Neural cell (in vitro differentiated cells): ENCODE data around the gene TMEM86A. TPM values are rescaled to one million over a fixed set of nuclear protein-coding genes. Genes with fewer than 3 reads are reported as not detected.
"Not testable (repeated sequence)": the region's sequence is repeated elsewhere in the genome, so short reads cannot be mapped to it uniquely, and the experiment has no call there.

ENCODE experiments used
- H2AFZ ChIP-seq: fragments of 200-600, 300-800 bp; sonication (generic), shearing (Covaris generic); 2 replicates; pipeline ENCODE4 v1.6.0; 2014; ENCODE audit warnings: low read depth, mild to moderate bottlenecking, antibody characterized with exemption, low read length, moderate library complexity
- H3F3A ChIP-seq: fragments of 200-600 bp; shearing (Covaris generic); 2 replicates; pipeline ENCODE4 v1.6.1; 2016; ENCODE audit warnings: mild to moderate bottlenecking, moderate library complexity, mixed read lengths, antibody characterized with exemption, low read length; ENCODE audit not compliant: insufficient read depth, poor library complexity, severe bottlenecking
- H3K27ac ChIP-seq: fragments of 200-600, 300-800 bp; sonication (generic), shearing (Covaris generic); 2 replicates; pipeline ENCODE4 v1.5.1; 2014; ENCODE audit warnings: mild to moderate bottlenecking, low read length, moderate library complexity
- H3K27me3 ChIP-seq: fragments of 300-800, 200-600 bp; sonication (generic), shearing (Covaris generic); 2 replicates; pipeline ENCODE4 v1.6.0; 2014; ENCODE audit warnings: mild to moderate bottlenecking, low read depth, low read length, moderate library complexity; ENCODE audit not compliant: insufficient read depth
- H3K36me3 ChIP-seq: fragments of 300-800, 200-600 bp; sonication (generic), shearing (Covaris generic); 2 replicates; pipeline ENCODE4 v1.5.1; 2014; ENCODE audit warnings: mild to moderate bottlenecking, antibody characterized with exemption, low read length, moderate library complexity; ENCODE audit not compliant: insufficient read depth
- H3K4me2 ChIP-seq: fragments of 300-800, 200-600 bp; sonication (generic), shearing (Covaris generic); 2 replicates; pipeline ENCODE4 v1.6.0; 2014; ENCODE audit warnings: mild to moderate bottlenecking, low read length
- H3K4me3 ChIP-seq: fragments of 300-800, 200-600 bp; sonication (generic), shearing (Covaris generic); 2 replicates; pipeline ENCODE4 v1.5.1; 2014; ENCODE audit warnings: mild to moderate bottlenecking, low read length, moderate library complexity
- H3K79me2 ChIP-seq: fragments of 200-600 bp; shearing (Covaris generic); replicated peaks from 2 replicates; pipeline ENCODE4 v1.6.0; 2014; ENCODE audit warnings: mild to moderate bottlenecking, low read length, moderate library complexity; ENCODE audit not compliant: insufficient read depth
- H3K9ac ChIP-seq: fragments of 300-800, 200-600 bp; sonication (generic), shearing (Covaris generic); 2 replicates; pipeline ENCODE4 v1.6.1; 2016; ENCODE audit warnings: mild to moderate bottlenecking, low read length, mixed read lengths
- H3K9me2 ChIP-seq: fragments of 200-600 bp; shearing (Covaris generic); 2 replicates; pipeline ENCODE4 v1.6.1; 2016; ENCODE audit warnings: mild to moderate bottlenecking, low read length, mixed read lengths; ENCODE audit not compliant: insufficient read depth
- H3K9me3 ChIP-seq: fragments of 200-600, 300-800 bp; sonication (generic), shearing (Covaris generic); 2 replicates; pipeline ENCODE4 v1.6.1; 2016; ENCODE audit warnings: mild to moderate bottlenecking, mixed run types, low read length, moderate library complexity, mixed read lengths
- H4K20me1 ChIP-seq: fragments of 200-600 bp; shearing (Covaris generic); 2 replicates; pipeline ENCODE4 v1.6.1; 2016; ENCODE audit warnings: mild to moderate bottlenecking, mixed run types; ENCODE audit not compliant: insufficient read depth
- EP300 ChIP-seq: fragments of 450-650 bp; conservative IDR thresholded peaks from 2 replicates; pipeline ENCODE4 v1.6.1; 2014; ENCODE audit warnings: antibody characterized with exemption, mild to moderate bottlenecking, moderate library complexity; ENCODE audit not compliant: poor library complexity, severe bottlenecking
- EZH2 ChIP-seq: fragments of 200-600, 300-800 bp; shearing (Covaris generic), sonication (generic); IDR thresholded peaks from 2 replicates; pipeline ENCODE4 v1.6.1; 2014; ENCODE audit warnings: antibody characterized with exemption, low read length, borderline replicate concordance, mild to moderate bottlenecking; ENCODE audit not compliant: insufficient read depth, poor library complexity, severe bottlenecking
- MXI1 ChIP-seq: fragments of 450-650 bp; conservative IDR thresholded peaks from 2 replicates; pipeline ENCODE4 v1.6.1; 2014; ENCODE audit warnings: antibody characterized with exemption, mild to moderate bottlenecking; ENCODE audit not compliant: poor library complexity, severe bottlenecking
- POLR2AphosphoS5 ChIP-seq: IDR thresholded peaks from 2 replicates; pipeline ENCODE4 v1.6.1; 2012
- RAD21 ChIP-seq: fragments of 450-650 bp; conservative IDR thresholded peaks from 2 replicates; pipeline ENCODE4 v1.6.1; 2014; ENCODE audit warnings: antibody characterized with exemption, mild to moderate bottlenecking, moderate library complexity
- SMC3 ChIP-seq: fragments of 450-650 bp; conservative IDR thresholded peaks from 2 replicates; pipeline ENCODE4 v1.6.1; 2014; ENCODE audit warnings: antibody characterized with exemption, mild to moderate bottlenecking, moderate library complexity; ENCODE audit not compliant: poor library complexity
- TAF1 ChIP-seq: IDR thresholded peaks from 2 replicates; pipeline ENCODE4 v1.6.1; 2012; ENCODE audit warnings: low read depth
- polyA plus RNA-seq: library from polyadenylated mRNA; depleted of rRNA; stranded (reverse); fragments of >200 nt; gene quantifications from 2 replicates; pipeline ENCODE4 v1.2.3, GENCODE V29; 2014
- TF ChIP-seq, protein P1 (sequence below): fragments of 450-650 bp; IDR thresholded peaks from 2 replicates; pipeline ENCODE4 v1.5.1; 2014; ENCODE audit warnings: antibody characterized with exemption, mild to moderate bottlenecking, moderate library complexity; ENCODE audit not compliant: poor library complexity, severe bottlenecking
- TF ChIP-seq, protein P2 (sequence below): IDR thresholded peaks from 2 replicates; pipeline ENCODE4 v1.6.1; 2012; ENCODE audit warnings: borderline replicate concordance

Gene TMEM86A
- polyA plus RNA-seq, 1 donor from 2014 or later, result 3.3 TPM

- no peaks in the 10 kb centered on the region for H3K36me3 ChIP-seq
- H3F3A ChIP-seq, result no peaks in the 10 kb centered on the region
These were observed 21.0 kb upstream of the TMEM86A start for GRCh38 chr11:18677560-18677959.

DNA sequence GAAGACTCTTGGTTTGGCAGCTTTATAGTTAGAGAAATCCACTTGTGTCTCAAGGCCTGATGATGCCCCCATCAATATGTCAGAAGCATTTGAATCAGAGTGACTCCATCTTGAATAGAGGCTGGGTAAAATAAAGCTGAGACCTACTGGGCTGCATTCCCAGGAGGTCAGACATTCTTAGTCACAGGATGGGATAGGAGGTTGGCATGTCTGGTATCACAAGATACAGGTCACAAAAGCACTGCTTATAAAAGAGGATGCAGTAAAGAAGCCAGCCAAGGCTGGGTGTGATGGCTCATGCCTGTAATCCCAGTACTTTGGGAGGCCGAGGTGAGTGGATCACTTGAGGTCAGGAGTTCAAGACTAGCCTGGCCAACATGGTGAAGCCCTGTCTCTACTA lies 16.6 kb upstream of the TMEM86A start:
- not testable (repeated sequence) for H4K20me1 ChIP-seq, H3K36me3 ChIP-seq, H3K4me2 ChIP-seq, H3K9ac ChIP-seq, H3K9me2 ChIP-seq, H3F3A ChIP-seq, H3K27ac ChIP-seq, H3K79me2 ChIP-seq, H3K9me3 ChIP-seq, H3K27me3 ChIP-seq, H2AFZ ChIP-seq, H3K4me3 ChIP-seq

More at GRCh38 chr11:18677560-18677959, 21.0 kb upstream of the TMEM86A start:
- no peak overlapping the region for H3K27ac ChIP-seq
- H2AFZ ChIP-seq, result no peak overlapping the region
- no peak overlapping the region for H3K9ac ChIP-seq
- H3K27me3 ChIP-seq, result no peaks in the 10 kb centered on the region
- no peaks in the 10 kb centered on the region for H3K9me3 ChIP-seq
- TF ChIP-seq RAD21, result no peak
- TF ChIP-seq, protein P1, sequence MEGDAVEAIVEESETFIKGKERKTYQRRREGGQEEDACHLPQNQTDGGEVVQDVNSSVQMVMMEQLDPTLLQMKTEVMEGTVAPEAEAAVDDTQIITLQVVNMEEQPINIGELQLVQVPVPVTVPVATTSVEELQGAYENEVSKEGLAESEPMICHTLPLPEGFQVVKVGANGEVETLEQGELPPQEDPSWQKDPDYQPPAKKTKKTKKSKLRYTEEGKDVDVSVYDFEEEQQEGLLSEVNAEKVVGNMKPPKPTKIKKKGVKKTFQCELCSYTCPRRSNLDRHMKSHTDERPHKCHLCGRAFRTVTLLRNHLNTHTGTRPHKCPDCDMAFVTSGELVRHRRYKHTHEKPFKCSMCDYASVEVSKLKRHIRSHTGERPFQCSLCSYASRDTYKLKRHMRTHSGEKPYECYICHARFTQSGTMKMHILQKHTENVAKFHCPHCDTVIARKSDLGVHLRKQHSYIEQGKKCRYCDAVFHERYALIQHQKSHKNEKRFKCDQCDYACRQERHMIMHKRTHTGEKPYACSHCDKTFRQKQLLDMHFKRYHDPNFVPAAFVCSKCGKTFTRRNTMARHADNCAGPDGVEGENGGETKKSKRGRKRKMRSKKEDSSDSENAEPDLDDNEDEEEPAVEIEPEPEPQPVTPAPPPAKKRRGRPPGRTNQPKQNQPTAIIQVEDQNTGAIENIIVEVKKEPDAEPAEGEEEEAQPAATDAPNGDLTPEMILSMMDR, result no peak
- no peak for TF ChIP-seq EZH2
- no peak for TF ChIP-seq TAF1
- no peak for TF ChIP-seq POLR2AphosphoS5
- TF ChIP-seq EP300, result no peak
- TF ChIP-seq, protein P2, sequence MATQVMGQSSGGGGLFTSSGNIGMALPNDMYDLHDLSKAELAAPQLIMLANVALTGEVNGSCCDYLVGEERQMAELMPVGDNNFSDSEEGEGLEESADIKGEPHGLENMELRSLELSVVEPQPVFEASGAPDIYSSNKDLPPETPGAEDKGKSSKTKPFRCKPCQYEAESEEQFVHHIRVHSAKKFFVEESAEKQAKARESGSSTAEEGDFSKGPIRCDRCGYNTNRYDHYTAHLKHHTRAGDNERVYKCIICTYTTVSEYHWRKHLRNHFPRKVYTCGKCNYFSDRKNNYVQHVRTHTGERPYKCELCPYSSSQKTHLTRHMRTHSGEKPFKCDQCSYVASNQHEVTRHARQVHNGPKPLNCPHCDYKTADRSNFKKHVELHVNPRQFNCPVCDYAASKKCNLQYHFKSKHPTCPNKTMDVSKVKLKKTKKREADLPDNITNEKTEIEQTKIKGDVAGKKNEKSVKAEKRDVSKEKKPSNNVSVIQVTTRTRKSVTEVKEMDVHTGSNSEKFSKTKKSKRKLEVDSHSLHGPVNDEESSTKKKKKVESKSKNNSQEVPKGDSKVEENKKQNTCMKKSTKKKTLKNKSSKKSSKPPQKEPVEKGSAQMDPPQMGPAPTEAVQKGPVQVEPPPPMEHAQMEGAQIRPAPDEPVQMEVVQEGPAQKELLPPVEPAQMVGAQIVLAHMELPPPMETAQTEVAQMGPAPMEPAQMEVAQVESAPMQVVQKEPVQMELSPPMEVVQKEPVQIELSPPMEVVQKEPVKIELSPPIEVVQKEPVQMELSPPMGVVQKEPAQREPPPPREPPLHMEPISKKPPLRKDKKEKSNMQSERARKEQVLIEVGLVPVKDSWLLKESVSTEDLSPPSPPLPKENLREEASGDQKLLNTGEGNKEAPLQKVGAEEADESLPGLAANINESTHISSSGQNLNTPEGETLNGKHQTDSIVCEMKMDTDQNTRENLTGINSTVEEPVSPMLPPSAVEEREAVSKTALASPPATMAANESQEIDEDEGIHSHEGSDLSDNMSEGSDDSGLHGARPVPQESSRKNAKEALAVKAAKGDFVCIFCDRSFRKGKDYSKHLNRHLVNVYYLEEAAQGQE, result no peak
- no peak for TF ChIP-seq SMC3
- TF ChIP-seq MXI1, result no peak
- no peak overlapping the region for H3K4me3 ChIP-seq
- no peak overlapping the region for H3K4me2 ChIP-seq
- no peaks in the 10 kb centered on the region for H3K9me2 ChIP-seq
- H4K20me1 ChIP-seq, result no peaks in the 10 kb centered on the region
- H3K79me2 ChIP-seq, result no peaks in the 10 kb centered on the region

DNA sequence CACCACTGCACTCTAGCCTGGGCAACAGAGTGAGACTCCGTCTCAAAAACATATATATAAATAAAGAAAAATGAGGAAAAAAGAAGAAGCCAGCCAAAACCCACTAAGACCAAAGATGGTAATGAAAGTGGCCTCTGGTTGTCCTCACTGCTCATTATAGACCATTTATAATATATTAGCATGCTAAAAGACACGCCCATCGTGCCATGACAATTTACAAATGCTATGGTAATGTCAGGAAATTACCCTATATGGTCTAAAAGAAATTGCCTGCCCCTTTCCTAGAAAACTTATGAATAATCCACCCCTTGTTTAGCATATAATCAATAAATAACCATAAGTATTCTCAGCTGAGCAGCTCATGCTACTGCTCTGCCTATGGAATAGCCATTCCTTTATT lies 16.1 kb upstream of the TMEM86A start:
- no peak overlapping the region for H3K4me2 ChIP-seq
- H3K4me3 ChIP-seq, result no peak overlapping the region
- H3K9me3 ChIP-seq, result no peaks in the 10 kb centered on the region
- no peaks in the 10 kb centered on the region for H3K79me2 ChIP-seq
- TF ChIP-seq, protein P2, result no peak
- no peak for TF ChIP-seq EP300
- TF ChIP-seq RAD21, result no peak
- TF ChIP-seq, protein P1, result no peak
- TF ChIP-seq SMC3, result no peak
- no peaks in the 10 kb centered on the region for H4K20me1 ChIP-seq
- H3K9ac ChIP-seq, result no peak overlapping the region
- no peak overlapping the region for H2AFZ ChIP-seq
- no peaks in the 10 kb centered on the region for H3F3A ChIP-seq
- no peaks in the 10 kb centered on the region for H3K36me3 ChIP-seq
- H3K27me3 ChIP-seq, result no peaks in the 10 kb centered on the region
- no peak overlapping the region for H3K27ac ChIP-seq
- H3K9me2 ChIP-seq, result no peaks in the 10 kb centered on the region
